ENCODE measurements around the gene NEUROD2. TPM values are rescaled to one million over a fixed set of nuclear protein-coding genes. Genes with fewer than 3 reads are reported as not detected.

Gene NEUROD2
- total RNA-seq, 1 experiment from 2014 or later: not detected

- Histone ChIP-seq H3K36me3 (ENCODE audit: control insufficient read depth, insufficient read depth, low read length) (no peaks in the 10 kb centered on the region), H3K9me3 (no peaks in the 10 kb centered on the region), H3K27me3 (replicated peaks; ENCODE audit: control insufficient read depth, insufficient read depth, low read length) (no peaks in the 10 kb centered on the region), H3K4me1 (peaks cover 5% of the 10 kb centered on the region), H3K4me3 (ENCODE audit: low read depth, low read length) (no peak overlapping the region)
- no peak overlapping the region for H3K27ac Mint-ChIP-seq (ENCODE audit: unreplicated experiment)
- no TSS peak for BruUV-seq (replicated peaks)
- intact Hi-C loops (cut with micrococcal nuclease; ENCODE audit: unreplicated experiment): no loop called here
- no peaks in the 10 kb centered on the region for H3K36me3 Mint-ChIP-seq (ENCODE audit: insufficient read depth, unreplicated experiment)
- peaks cover 11% of the 10 kb centered on the region for H3K4me1 Mint-ChIP-seq (ENCODE audit: low read depth, unreplicated experiment)
- no peak for TF ChIP-seq CTCF (IDR thresholded peaks at IDR 0.05; ENCODE audit: insufficient read depth in 1 of 2, low read depth in 1 of 2, low read length in 1 of 2, severe bottlenecking in 1 of 2, unreplicated experiment in 1 of 2)
- H3K27me3 Mint-ChIP-seq (ENCODE audit: insufficient read depth, unreplicated experiment): no peaks in the 10 kb centered on the region
- ChIA-PET POLR2A (no interaction called here), CTCF (no interaction called here)
- no peaks in the 10 kb centered on the region for H3K9me3 Mint-ChIP-seq (ENCODE audit: unreplicated experiment)
- no peak for DNase-seq
- H3K4me3 Mint-ChIP-seq (ENCODE audit: unreplicated experiment): no peak overlapping the region
These were observed 33.4 kb upstream of the NEUROD2 start for GRCh38 chr17:39641097-39641496.

DNA sequence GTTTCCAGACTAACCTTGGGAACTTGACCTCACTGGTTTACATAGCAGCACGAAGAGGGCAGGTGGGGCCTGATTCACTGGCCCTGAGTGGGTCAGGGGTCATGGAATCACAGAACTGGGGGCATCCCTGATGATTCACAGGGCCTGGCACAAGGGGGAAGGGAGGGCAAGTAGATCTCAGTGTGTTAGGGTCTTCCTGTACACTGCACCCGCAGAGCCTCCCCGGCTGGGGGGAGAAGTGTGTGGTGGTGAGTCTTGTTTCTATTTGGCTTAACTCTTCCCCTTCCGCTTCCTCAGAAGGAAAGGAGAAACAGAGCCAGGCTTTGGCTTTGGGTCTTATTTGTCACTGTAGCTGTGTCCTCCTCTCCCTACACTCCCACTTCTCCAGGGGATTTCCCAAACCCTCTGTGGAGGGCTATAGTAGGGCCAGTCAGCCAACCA lies 32.9 kb upstream of the NEUROD2 start:
- ChIA-PET POLR2A (no interaction called here), CTCF (no interaction called here)
- no TSS peak for BruUV-seq (replicated peaks)
- TF ChIP-seq CTCF (IDR thresholded peaks at IDR 0.05; ENCODE audit: insufficient read depth in 1 of 2, low read depth in 1 of 2, low read length in 1 of 2, severe bottlenecking in 1 of 2, unreplicated experiment in 1 of 2): no peak
- Histone ChIP-seq H3K4me1 (peaks cover 5% of the 10 kb centered on the region), H3K27me3 (replicated peaks; ENCODE audit: control insufficient read depth, insufficient read depth, low read length) (no peaks in the 10 kb centered on the region), H3K9me3 (no peaks in the 10 kb centered on the region), H3K4me3 (ENCODE audit: low read depth, low read length) (no peak overlapping the region), H3K36me3 (ENCODE audit: control insufficient read depth, insufficient read depth, low read length) (no peaks in the 10 kb centered on the region)
- Mint-ChIP-seq H3K27me3 (ENCODE audit: insufficient read depth, unreplicated experiment) (no peaks in the 10 kb centered on the region), H3K36me3 (ENCODE audit: insufficient read depth, unreplicated experiment) (no peaks in the 10 kb centered on the region), H3K4me3 (ENCODE audit: unreplicated experiment) (no peak overlapping the region), H3K27ac (ENCODE audit: unreplicated experiment) (no peak overlapping the region), H3K9me3 (ENCODE audit: unreplicated experiment) (no peaks in the 10 kb centered on the region), H3K4me1 (ENCODE audit: low read depth, unreplicated experiment) (peaks cover 11% of the 10 kb centered on the region)
- DNase-seq: no peak
- intact Hi-C loops (cut with micrococcal nuclease; ENCODE audit: unreplicated experiment): no loop called here

GRCh38 chr17:39639566-39640458 lies 32.1 kb upstream of the NEUROD2 start:
- Mint-ChIP-seq H3K4me1 (ENCODE audit: low read depth, unreplicated experiment) (peaks cover 11% of the 10 kb centered on the region), H3K9me3 (ENCODE audit: unreplicated experiment) (no peaks in the 10 kb centered on the region), H3K36me3 (ENCODE audit: insufficient read depth, unreplicated experiment) (no peaks in the 10 kb centered on the region), H3K27me3 (ENCODE audit: insufficient read depth, unreplicated experiment) (no peaks in the 10 kb centered on the region), H3K4me3 (ENCODE audit: unreplicated experiment) (no peak overlapping the region), H3K27ac (ENCODE audit: unreplicated experiment) (no peak overlapping the region)
- Histone ChIP-seq H3K4me1 (peaks cover 5% of the 10 kb centered on the region), H3K27me3 (replicated peaks; ENCODE audit: control insufficient read depth, insufficient read depth, low read length) (no peaks in the 10 kb centered on the region), H3K9me3 (no peaks in the 10 kb centered on the region), H3K4me3 (ENCODE audit: low read depth, low read length) (no peak overlapping the region), H3K36me3 (ENCODE audit: control insufficient read depth, insufficient read depth, low read length) (no peaks in the 10 kb centered on the region)
- no peak for TF ChIP-seq CTCF (IDR thresholded peaks at IDR 0.05; ENCODE audit: insufficient read depth in 1 of 2, low read depth in 1 of 2, low read length in 1 of 2, severe bottlenecking in 1 of 2, unreplicated experiment in 1 of 2)
- CTCF ChIA-PET: no interaction called here
- POLR2A ChIA-PET: no interaction called here
- intact Hi-C loops (cut with micrococcal nuclease; ENCODE audit: unreplicated experiment): loop anchor here (5.0 kb wide), 1 partner anchor 97 kb away; the partner anchor contains the start of gene GRB7
- DNase-seq: no peak
- no TSS peak for BruUV-seq (replicated peaks)
